ENCODE measurements around the gene MRPS22. TPM values are rescaled to one million over a fixed set of nuclear protein-coding genes. Genes with fewer than 3 reads are reported as not detected.

MRPS22 gene
- total and polyA plus RNA-seq, 9 of the 15 experiments (the other 6 are each of a cell fraction or from before 2014, with no cell fraction given) = 148 to 397 (median 229) TPM

DNA sequence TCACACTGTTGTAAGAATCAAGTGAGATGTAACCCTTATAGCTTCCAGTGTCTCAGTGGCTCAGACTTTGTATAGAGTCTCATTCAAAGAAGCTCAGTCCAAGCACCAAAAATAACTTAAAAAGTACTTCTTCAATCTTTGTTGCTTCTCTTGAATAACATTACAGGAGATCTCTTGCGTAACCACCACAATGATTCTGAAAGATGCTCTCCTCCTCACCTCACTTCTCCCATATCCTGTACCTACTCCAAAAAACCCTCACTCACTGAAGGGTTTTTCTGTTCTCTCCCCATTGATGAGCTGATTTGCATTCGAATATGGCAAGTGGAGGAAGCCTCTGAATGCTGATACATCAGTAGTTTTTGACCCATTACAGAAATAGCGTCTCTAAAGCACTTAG lies 39.4 kb upstream of the MRPS22 start (continued):
- TF ChIP-seq PCBP2 (IDR thresholded peaks at IDR 0.05; ENCODE audit: low read depth, low read length, poor library complexity, severe bottlenecking) = no peak

DNA sequence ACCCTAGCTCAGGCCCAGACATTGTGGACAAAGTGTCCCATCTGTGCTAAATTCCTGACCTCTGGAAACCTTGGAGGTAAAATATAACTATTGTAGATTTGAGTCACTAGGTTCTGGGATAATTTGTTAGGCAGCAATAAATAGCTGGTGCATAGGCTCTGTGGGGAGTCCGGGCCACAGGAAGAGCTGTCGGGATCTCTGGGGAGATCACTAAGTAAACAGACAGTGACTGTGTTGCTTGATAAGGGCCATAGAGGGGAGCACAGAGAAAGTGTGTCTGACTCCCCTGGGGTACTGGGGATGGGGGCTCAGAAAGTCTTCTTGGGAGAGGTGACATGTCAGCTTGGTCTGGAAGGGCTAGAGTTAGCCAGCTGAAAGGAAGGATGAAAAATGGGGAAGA lies 37.7 kb upstream of the MRPS22 start:
- CTCF ChIA-PET (ENCODE audit: low intra/inter-chr PET ratio) = no interaction called here
- Histone ChIP-seq H3K9ac (ENCODE audit: insufficient read depth in 1 of 2, low read depth in 2 of 2, low read length in 2 of 2) (no peak overlapping the region; a peak in 1 of 4 replicates), H3K36me3 (ENCODE audit: control insufficient read depth, insufficient read depth, low read length) (no peaks in the 10 kb centered on the region), H3K9me1 (ENCODE audit: control insufficient read depth, insufficient read depth, low read length) (no peaks in the 10 kb centered on the region), H2AFZ (ENCODE audit: low read depth, low read length) (0 out of 2 replicates have a peak overlapping the region, but pooled peaks have one; percentile 35), H3K4me3 (no peak overlapping the region), H3K4me1 (replicated peaks in 1 of 2; ENCODE audit: control insufficient read depth in 2 of 2, insufficient read depth in 2 of 2, low read length in 2 of 2) (peaks cover 40 to 70% of the 10 kb centered on the region in 2 experiments), H3K79me2 (ENCODE audit: control insufficient read depth, insufficient read depth, low read length) (no peaks in the 10 kb centered on the region), H3K9me3 (replicated peaks; ENCODE audit: control insufficient read depth, insufficient read depth, low read depth, low read length) (peaks cover 3% of the 10 kb centered on the region; the same call in 1 of the 2 replicates), H3K27ac (ENCODE audit: extremely low read depth, low read depth, low read length) (peak overlapping the region; percentile 17; the same call in 2 of the 3 replicates), H3K27me3 (ENCODE audit: control insufficient read depth in 2 of 2, insufficient read depth in 2 of 2, low read length in 2 of 2) (no peaks in the 10 kb centered on the region), H3K4me2 (ENCODE audit: insufficient read depth, low read length) (peak overlapping the region; percentile 30; the same call in 1 of the 2 replicates), H4K20me1 (replicated peaks; ENCODE audit: control insufficient read depth, insufficient read depth, low read length) (no peaks in the 10 kb centered on the region)
- POLR2A ChIA-PET = interaction anchor here (0.6 kb wide), 1 partner anchor 14 kb away, joined by 3 read pairs; no protein-coding TSS in a partner anchor
- DNase-seq (ENCODE audit: extremely low read depth in 1 of 4, low spot score in 3 of 4) (peak; percentile 39 to 64 (median 46)), ATAC-seq (peak; percentile 7; the same call in 1 of the 3 replicates), FAIRE-seq (no peak)
- WGBS (ENCODE audit: insufficient coverage, low coverage, missing lambda C conversion rate) = 0% methylated on average over 2 of the region's 2 CpGs
- in situ Hi-C loops (cut with MboI) (no loop called here), intact Hi-C loops (cut with micrococcal nuclease) (no loop called here)
- no TSS peak for BruUV-seq (replicated peaks)
- peak; percentile 79 for TF ChIP-seq ARID1B (IDR thresholded peaks at IDR 0.05)
- TF ChIP-seq SMAD4 (CRISPR knock-in tag; conservative IDR thresholded peaks at IDR 0.05) = 0 out of 2 replicates have a peak, but pooled peaks have one; percentile 40
- TF ChIP-seq MCM3 (IDR thresholded peaks at IDR 0.05) = no peak
- TF ChIP-seq TCF3 (CRISPR knock-in tag; IDR thresholded peaks at IDR 0.05) = peak; percentile 22; the same call in 1 of the 2 replicates
- no peak for TF ChIP-seq POU5F1 (IDR thresholded peaks at IDR 0.05; ENCODE audit: borderline replicate concordance, low read depth, low read length, partially characterized antibody)
- TF ChIP-seq, protein P1, sequence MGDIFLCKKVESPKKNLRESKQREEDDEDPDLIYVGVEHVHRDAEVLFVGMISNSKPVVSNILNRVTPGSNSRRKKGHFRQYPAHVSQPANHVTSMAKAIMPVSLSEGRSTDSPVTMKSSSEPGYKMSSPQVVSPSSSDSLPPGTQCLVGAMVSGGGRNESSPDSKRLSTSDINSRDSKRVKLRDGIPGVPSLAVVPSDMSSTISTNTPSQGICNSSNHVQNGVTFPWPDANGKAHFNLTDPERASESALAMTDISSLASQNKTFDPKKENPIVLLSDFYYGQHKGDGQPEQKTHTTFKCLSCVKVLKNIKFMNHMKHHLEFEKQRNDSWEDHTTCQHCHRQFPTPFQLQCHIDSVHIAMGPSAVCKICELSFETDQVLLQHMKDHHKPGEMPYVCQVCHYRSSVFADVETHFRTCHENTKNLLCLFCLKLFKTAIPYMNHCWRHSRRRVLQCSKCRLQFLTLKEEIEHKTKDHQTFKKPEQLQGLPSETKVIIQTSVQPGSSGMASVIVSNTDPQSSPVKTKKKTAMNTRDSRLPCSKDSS (IDR thresholded peaks at IDR 0.05; ENCODE audit: low read depth, partially characterized antibody) = no peak
- TF ChIP-seq, protein P2, sequence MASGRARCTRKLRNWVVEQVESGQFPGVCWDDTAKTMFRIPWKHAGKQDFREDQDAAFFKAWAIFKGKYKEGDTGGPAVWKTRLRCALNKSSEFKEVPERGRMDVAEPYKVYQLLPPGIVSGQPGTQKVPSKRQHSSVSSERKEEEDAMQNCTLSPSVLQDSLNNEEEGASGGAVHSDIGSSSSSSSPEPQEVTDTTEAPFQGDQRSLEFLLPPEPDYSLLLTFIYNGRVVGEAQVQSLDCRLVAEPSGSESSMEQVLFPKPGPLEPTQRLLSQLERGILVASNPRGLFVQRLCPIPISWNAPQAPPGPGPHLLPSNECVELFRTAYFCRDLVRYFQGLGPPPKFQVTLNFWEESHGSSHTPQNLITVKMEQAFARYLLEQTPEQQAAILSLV (tag; IDR thresholded peaks at IDR 0.05) = no peak
- TF ChIP-seq CTBP1 (IDR thresholded peaks at IDR 0.05; ENCODE audit: borderline replicate concordance) = peak; percentile 18; the same call in 1 of the 2 replicates
- TF ChIP-seq ZNF717 (CRISPR knock-in tag; IDR thresholded peaks at IDR 0.05) = no peak
- no peak for TF ChIP-seq KAT7 (CRISPR knock-in tag; IDR thresholded peaks at IDR 0.05; ENCODE audit: borderline replicate concordance)
- TF ChIP-seq SMARCE1 (IDR thresholded peaks at IDR 0.05) = peak; percentile 56; the same call in 1 of the 2 replicates
- no peak for TF ChIP-seq BACH1 (tag; IDR thresholded peaks at IDR 0.05)
- peak; percentile 73 for TF ChIP-seq SMARCA4 (IDR thresholded peaks at IDR 0.05)
- peak; percentile 39 to 60; a peak in 2 of 4 replicates for TF ChIP-seq KDM1A (IDR thresholded peaks at IDR 0.05)
- TF ChIP-seq ZNF184 (CRISPR knock-in tag; IDR thresholded peaks at IDR 0.05) = no peak
- TF ChIP-seq HNRNPUL1 (IDR thresholded peaks at IDR 0.05; ENCODE audit: low read length) = no peak
- TF ChIP-seq, protein P3, sequence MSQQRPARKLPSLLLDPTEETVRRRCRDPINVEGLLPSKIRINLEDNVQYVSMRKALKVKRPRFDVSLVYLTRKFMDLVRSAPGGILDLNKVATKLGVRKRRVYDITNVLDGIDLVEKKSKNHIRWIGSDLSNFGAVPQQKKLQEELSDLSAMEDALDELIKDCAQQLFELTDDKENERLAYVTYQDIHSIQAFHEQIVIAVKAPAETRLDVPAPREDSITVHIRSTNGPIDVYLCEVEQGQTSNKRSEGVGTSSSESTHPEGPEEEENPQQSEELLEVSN (IDR thresholded peaks at IDR 0.05; ENCODE audit: borderline replicate concordance in 1 of 2, extremely low read depth in 1 of 2, insufficient read depth in 1 of 2, insufficient read length in 1 of 2, low read depth in 1 of 2, low read length in 1 of 2, poor library complexity in 1 of 2, severe bottlenecking in 1 of 2) = no peak
- TF ChIP-seq ZNF175 (CRISPR knock-in tag; IDR thresholded peaks at IDR 0.05; ENCODE audit: low read depth) = no peak
